ENCODE measurements around the gene ALDH7A1. TPM values are rescaled to one million over a fixed set of nuclear protein-coding genes. Genes with fewer than 3 reads are reported as not detected.

Gene ALDH7A1
- total and polyA plus RNA-seq, 10 of the 15 experiments (the other 5 are each of a cell fraction or from before 2014, with no cell fraction given) = 0.18 to 1.0 (median 0.41) TPM; not detected in 1

DNA sequence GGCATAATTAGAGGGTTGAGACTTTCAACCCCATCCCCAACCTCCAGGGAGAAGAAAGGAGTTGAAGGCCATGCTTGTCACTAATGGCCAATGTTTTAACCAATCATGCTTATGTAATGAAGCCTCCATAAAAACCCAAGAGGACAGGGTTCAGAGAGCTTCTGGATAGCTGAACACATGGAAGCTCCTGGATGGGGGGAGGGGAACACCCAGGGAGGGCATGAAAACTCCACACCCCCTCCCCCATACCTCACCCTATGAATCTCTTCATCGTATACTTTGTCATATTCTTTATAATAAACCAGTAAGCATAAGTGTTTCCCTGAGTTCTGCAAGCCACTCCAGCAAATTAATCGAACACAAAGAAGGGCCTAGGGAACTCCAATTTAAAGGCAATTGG lies 81.7 kb downstream of the ALDH7A1 start:
- H3K27ac ChIP-seq (ENCODE audit: control insufficient read depth, insufficient read depth) = no peak overlapping the region
- intact Hi-C loops (cut with micrococcal nuclease; ENCODE audit: unreplicated experiment) (no loop called here), in situ Hi-C loops (cut with MboI) (no loop called here)
- no peaks in the 10 kb centered on the region for H3K36me3 ChIP-seq (ENCODE audit: control insufficient read depth in 2 of 2, insufficient read depth in 2 of 2, low read length in 1 of 2)
- no peaks in the 10 kb centered on the region for H3K79me2 ChIP-seq (ENCODE audit: control insufficient read depth, insufficient read depth, low read length)
- no peak overlapping the region for H3K9ac ChIP-seq (ENCODE audit: control insufficient read depth, insufficient read depth, low read length)
- BruUV-seq (replicated peaks) = no TSS peak
- H4K20me1 ChIP-seq (ENCODE audit: control insufficient read depth, insufficient read depth) = no peaks in the 10 kb centered on the region
- H3K9me3 ChIP-seq (replicated peaks; ENCODE audit: control insufficient read depth, insufficient read depth, low read length) = no peaks in the 10 kb centered on the region
- DNase-seq (ENCODE audit: low read depth, low spot score) (no peak), FAIRE-seq (no peak), ATAC-seq (no peak)
- ChIA-PET RAD21 (ENCODE audit: unreplicated experiment) (no interaction called here), SMC1A (ENCODE audit: uncharacterized antibody, unreplicated experiment) (interaction anchor here (0.9 to 1.6 kb wide), 2 partner anchors 17 to 158 kb away, joined by 3 to 4 read pairs; no protein-coding TSS in a partner anchor), POLR2A (no interaction called here), CTCF (interaction anchor here (3.2 kb wide), 1 partner anchor 13 kb away, joined by 16 read pairs; no protein-coding TSS in a partner anchor)
- WGBS (ENCODE audit: insufficient coverage, insufficient replicate concordance, low lambda C conversion rate, missing lambda C conversion rate) = 40% methylated on average over 2 of the region's 2 CpGs
- H3K27me3 ChIP-seq (replicated peaks in 1 of 2; ENCODE audit: control insufficient read depth in 2 of 2, insufficient read depth in 2 of 2, low read length in 1 of 2) = no peaks in the 10 kb centered on the region
- H2AFZ ChIP-seq (ENCODE audit: control insufficient read depth, low read depth, low read length) = no peak overlapping the region
- no peak overlapping the region for H3K4me2 ChIP-seq (ENCODE audit: control insufficient read depth, insufficient read depth)
- no peaks in the 10 kb centered on the region for H3K4me1 ChIP-seq (ENCODE audit: control insufficient read depth, insufficient read depth, low read length)
- H3K4me3 ChIP-seq = no peak overlapping the region
- TF ChIP-seq, protein P1, sequence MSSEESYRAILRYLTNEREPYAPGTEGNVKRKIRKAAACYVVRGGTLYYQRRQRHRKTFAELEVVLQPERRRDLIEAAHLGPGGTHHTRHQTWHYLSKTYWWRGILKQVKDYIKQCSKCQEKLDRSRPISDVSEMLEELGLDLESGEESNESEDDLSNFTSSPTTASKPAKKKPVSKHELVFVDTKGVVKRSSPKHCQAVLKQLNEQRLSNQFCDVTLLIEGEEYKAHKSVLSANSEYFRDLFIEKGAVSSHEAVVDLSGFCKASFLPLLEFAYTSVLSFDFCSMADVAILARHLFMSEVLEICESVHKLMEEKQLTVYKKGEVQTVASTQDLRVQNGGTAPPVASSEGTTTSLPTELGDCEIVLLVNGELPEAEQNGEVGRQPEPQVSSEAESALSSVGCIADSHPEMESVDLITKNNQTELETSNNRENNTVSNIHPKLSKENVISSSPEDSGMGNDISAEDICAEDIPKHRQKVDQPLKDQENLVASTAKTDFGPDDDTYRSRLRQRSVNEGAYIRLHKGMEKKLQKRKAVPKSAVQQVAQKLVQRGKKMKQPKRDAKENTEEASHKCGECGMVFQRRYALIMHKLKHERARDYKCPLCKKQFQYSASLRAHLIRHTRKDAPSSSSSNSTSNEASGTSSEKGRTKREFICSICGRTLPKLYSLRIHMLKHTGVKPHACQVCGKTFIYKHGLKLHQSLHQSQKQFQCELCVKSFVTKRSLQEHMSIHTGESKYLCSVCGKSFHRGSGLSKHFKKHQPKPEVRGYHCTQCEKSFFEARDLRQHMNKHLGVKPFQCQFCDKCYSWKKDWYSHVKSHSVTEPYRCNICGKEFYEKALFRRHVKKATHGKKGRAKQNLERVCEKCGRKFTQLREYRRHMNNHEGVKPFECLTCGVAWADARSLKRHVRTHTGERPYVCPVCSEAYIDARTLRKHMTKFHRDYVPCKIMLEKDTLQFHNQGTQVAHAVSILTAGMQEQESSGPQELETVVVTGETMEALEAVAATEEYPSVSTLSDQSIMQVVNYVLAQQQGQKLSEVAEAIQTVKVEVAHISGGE (CRISPR knock-in tag; IDR thresholded peaks at IDR 0.05) = no peak
- TF ChIP-seq EP300 (IDR thresholded peaks at IDR 0.05; ENCODE audit: borderline replicate concordance in 1 of 2, control insufficient read depth in 1 of 2, low read depth in 2 of 2, low read length in 2 of 2) = no peak
- no peak for TF ChIP-seq RELA (IDR thresholded peaks at IDR 0.05; ENCODE audit: borderline replicate concordance, partially characterized antibody)
- no peak for TF ChIP-seq HCFC1 (IDR thresholded peaks at IDR 0.05; ENCODE audit: low read length)
- no peak for TF ChIP-seq ZNF207 (IDR thresholded peaks at IDR 0.05; ENCODE audit: borderline replicate concordance)
- TF ChIP-seq MEF2B (IDR thresholded peaks at IDR 0.05; ENCODE audit: partially characterized antibody, poor library complexity, severe bottlenecking) = no peak
- TF ChIP-seq, protein P2, sequence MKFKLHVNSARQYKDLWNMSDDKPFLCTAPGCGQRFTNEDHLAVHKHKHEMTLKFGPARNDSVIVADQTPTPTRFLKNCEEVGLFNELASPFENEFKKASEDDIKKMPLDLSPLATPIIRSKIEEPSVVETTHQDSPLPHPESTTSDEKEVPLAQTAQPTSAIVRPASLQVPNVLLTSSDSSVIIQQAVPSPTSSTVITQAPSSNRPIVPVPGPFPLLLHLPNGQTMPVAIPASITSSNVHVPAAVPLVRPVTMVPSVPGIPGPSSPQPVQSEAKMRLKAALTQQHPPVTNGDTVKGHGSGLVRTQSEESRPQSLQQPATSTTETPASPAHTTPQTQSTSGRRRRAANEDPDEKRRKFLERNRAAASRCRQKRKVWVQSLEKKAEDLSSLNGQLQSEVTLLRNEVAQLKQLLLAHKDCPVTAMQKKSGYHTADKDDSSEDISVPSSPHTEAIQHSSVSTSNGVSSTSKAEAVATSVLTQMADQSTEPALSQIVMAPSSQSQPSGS (IDR thresholded peaks at IDR 0.05; ENCODE audit: low read length) = no peak
- TF ChIP-seq HDAC2 (IDR thresholded peaks at IDR 0.05) = no peak
- TF ChIP-seq STAT1 (conservative IDR thresholded peaks at IDR 0.05) = no peak
- TF ChIP-seq CBFB (IDR thresholded peaks at IDR 0.05; ENCODE audit: low read depth) = no peak
- TF ChIP-seq CREM (IDR thresholded peaks at IDR 0.05; ENCODE audit: low read depth) = no peak
- no peak for TF ChIP-seq ZSCAN29 (IDR thresholded peaks at IDR 0.05)
- TF ChIP-seq, protein P3, sequence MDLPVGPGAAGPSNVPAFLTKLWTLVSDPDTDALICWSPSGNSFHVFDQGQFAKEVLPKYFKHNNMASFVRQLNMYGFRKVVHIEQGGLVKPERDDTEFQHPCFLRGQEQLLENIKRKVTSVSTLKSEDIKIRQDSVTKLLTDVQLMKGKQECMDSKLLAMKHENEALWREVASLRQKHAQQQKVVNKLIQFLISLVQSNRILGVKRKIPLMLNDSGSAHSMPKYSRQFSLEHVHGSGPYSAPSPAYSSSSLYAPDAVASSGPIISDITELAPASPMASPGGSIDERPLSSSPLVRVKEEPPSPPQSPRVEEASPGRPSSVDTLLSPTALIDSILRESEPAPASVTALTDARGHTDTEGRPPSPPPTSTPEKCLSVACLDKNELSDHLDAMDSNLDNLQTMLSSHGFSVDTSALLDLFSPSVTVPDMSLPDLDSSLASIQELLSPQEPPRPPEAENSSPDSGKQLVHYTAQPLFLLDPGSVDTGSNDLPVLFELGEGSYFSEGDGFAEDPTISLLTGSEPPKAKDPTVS (IDR thresholded peaks at IDR 0.05; ENCODE audit: low read depth, low read length) = no peak
- TF ChIP-seq, protein P4, sequence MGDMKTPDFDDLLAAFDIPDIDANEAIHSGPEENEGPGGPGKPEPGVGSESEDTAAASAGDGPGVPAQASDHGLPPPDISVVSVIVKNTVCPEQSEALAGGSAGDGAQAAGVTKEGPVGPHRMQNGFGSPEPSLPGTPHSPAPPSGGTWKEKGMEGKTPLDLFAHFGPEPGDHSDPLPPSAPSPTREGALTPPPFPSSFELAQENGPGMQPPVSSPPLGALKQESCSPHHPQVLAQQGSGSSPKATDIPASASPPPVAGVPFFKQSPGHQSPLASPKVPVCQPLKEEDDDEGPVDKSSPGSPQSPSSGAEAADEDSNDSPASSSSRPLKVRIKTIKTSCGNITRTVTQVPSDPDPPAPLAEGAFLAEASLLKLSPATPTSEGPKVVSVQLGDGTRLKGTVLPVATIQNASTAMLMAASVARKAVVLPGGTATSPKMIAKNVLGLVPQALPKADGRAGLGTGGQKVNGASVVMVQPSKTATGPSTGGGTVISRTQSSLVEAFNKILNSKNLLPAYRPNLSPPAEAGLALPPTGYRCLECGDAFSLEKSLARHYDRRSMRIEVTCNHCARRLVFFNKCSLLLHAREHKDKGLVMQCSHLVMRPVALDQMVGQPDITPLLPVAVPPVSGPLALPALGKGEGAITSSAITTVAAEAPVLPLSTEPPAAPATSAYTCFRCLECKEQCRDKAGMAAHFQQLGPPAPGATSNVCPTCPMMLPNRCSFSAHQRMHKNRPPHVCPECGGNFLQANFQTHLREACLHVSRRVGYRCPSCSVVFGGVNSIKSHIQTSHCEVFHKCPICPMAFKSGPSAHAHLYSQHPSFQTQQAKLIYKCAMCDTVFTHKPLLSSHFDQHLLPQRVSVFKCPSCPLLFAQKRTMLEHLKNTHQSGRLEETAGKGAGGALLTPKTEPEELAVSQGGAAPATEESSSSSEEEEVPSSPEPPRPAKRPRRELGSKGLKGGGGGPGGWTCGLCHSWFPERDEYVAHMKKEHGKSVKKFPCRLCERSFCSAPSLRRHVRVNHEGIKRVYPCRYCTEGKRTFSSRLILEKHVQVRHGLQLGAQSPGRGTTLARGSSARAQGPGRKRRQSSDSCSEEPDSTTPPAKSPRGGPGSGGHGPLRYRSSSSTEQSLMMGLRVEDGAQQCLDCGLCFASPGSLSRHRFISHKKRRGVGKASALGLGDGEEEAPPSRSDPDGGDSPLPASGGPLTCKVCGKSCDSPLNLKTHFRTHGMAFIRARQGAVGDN (IDR thresholded peaks at IDR 0.05) = no peak
- no peak for TF ChIP-seq ZNF384 (IDR thresholded peaks at IDR 0.05; ENCODE audit: borderline replicate concordance, low read depth, low read length)
